ENCODE results near the gene FDXACB1. TPM values are rescaled to one million over a fixed set of nuclear protein-coding genes. Genes with fewer than 3 reads are reported as not detected.

The FDXACB1 gene
- total RNA-seq, 1 donor from 2014 or later = 2.4 TPM

GRCh38 chr11:111846636-111847035, 32.3 kb downstream of the FDXACB1 start:
- no peak for TF ChIP-seq CTCF (IDR thresholded peaks at IDR 0.05; ENCODE audit: insufficient read depth, low read length, severe bottlenecking)
- Histone ChIP-seq H3K36me3 (ENCODE audit: control insufficient read depth, insufficient read depth, low read length) (peaks cover 1% of the 10 kb centered on the region), H3K4me3 (ENCODE audit: low read depth, low read length) (no peak overlapping the region), H3K27me3 (ENCODE audit: control insufficient read depth, insufficient read depth, low read length) (no peaks in the 10 kb centered on the region)
- peak; percentile 23 for DNase-seq (ENCODE audit: low read depth)
- no peak for FAIRE-seq

- no peak for TF ChIP-seq CTCF (IDR thresholded peaks at IDR 0.05; ENCODE audit: insufficient read depth, low read length, severe bottlenecking)
- no peak overlapping the region for H3K4me3 ChIP-seq (ENCODE audit: low read depth, low read length)
- peaks cover 1% of the 10 kb centered on the region for H3K36me3 ChIP-seq (ENCODE audit: control insufficient read depth, insufficient read depth, low read length)
- peak; percentile 51 for DNase-seq (ENCODE audit: low read depth)
- H3K27me3 ChIP-seq (ENCODE audit: control insufficient read depth, insufficient read depth, low read length) = no peaks in the 10 kb centered on the region
- FAIRE-seq = no peak
Measured at GRCh38 chr11:111846063-111846462, 32.9 kb downstream of the FDXACB1 start.

- Histone ChIP-seq H3K27me3 (ENCODE audit: control insufficient read depth, insufficient read depth, low read length) (no peaks in the 10 kb centered on the region), H3K36me3 (ENCODE audit: control insufficient read depth, insufficient read depth, low read length) (peaks cover 1% of the 10 kb centered on the region), H3K4me3 (ENCODE audit: low read depth, low read length) (no peak overlapping the region)
- DNase-seq (ENCODE audit: low read depth) (no peak), FAIRE-seq (no peak)
- no peak for TF ChIP-seq CTCF (IDR thresholded peaks at IDR 0.05; ENCODE audit: insufficient read depth, low read length, severe bottlenecking)
Measured at GRCh38 chr11:111845276-111846028, 33.5 kb downstream of the FDXACB1 start.

- TF ChIP-seq CTCF (IDR thresholded peaks at IDR 0.05; ENCODE audit: insufficient read depth, low read length, severe bottlenecking) = no peak
- Histone ChIP-seq H3K27me3 (ENCODE audit: control insufficient read depth, insufficient read depth, low read length) (no peaks in the 10 kb centered on the region), H3K4me3 (ENCODE audit: low read depth, low read length) (no peak overlapping the region), H3K36me3 (ENCODE audit: control insufficient read depth, insufficient read depth, low read length) (peaks cover 1% of the 10 kb centered on the region)
- DNase-seq (ENCODE audit: low read depth) (no peak), FAIRE-seq (no peak)
Measured at GRCh38 chr11:111843661-111844060, 35.3 kb downstream of the FDXACB1 start.

- FAIRE-seq = no peak
- Histone ChIP-seq H3K27me3 (ENCODE audit: control insufficient read depth, insufficient read depth, low read length) (no peaks in the 10 kb centered on the region), H3K36me3 (ENCODE audit: control insufficient read depth, insufficient read depth, low read length) (no peaks in the 10 kb centered on the region), H3K4me3 (ENCODE audit: low read depth, low read length) (no peak overlapping the region)
- DNase-seq (ENCODE audit: low read depth) = peak; percentile 70
- TF ChIP-seq CTCF (IDR thresholded peaks at IDR 0.05; ENCODE audit: insufficient read depth, low read length, severe bottlenecking) = peak; percentile 76
Measured at GRCh38 chr11:111841370-111842053, 37.5 kb downstream of the FDXACB1 start.

Data from bronchial epithelial cell (primary cell).